ENCODE data around the gene AUTS2. TPM values are rescaled to one million over a fixed set of nuclear protein-coding genes. Genes with fewer than 3 reads are reported as not detected.
"Not testable (repeated sequence)": the region's sequence is repeated elsewhere in the genome, so short reads cannot be mapped to it uniquely, and the experiment has no call there.

The AUTS2 gene
- total RNA-seq, 1 donor from 2014 or later = 2.1 TPM

DNA sequence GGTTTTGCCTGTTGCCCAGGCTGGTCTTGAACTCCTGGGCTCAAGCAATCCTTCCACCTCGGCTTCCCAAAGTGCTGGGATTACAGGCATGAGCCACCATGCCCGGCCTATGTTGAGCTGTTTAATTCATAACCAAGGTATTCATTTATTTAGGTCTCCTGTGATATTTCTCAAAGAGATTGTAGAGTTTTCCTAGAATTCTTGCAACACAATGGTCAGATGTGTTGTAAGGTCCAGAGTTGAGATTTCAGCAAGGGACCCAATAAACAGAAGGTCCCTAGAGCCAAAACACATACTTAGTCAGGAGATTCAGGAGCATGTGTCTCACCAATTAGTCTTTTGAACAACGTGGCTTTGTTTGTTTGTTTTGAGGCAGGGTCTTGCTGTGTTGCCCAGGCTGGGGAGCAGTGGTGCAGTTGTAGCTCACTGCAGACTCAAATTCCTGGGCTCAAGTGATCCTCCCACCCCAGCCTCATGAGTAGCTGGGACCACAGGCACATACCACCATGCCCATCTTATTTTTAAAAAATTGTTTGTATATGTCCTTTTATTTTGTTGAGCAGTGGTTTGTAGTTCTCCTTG, 1212.4 kb downstream of the AUTS2 start:
- DNase-seq = no peak
- Mint-ChIP-seq H3K4me1 (no peaks in the 10 kb centered on the region), H3K4me3 (no peak overlapping the region), H3K27ac (no peak overlapping the region), H3K36me3 (ENCODE audit: low read depth) (no peaks in the 10 kb centered on the region), H3K27me3 (no peaks in the 10 kb centered on the region), H3K9me3 (peaks cover 3% of the 10 kb centered on the region)
- intact Hi-C loops (cut with micrococcal nuclease) = no loop called here

DNA sequence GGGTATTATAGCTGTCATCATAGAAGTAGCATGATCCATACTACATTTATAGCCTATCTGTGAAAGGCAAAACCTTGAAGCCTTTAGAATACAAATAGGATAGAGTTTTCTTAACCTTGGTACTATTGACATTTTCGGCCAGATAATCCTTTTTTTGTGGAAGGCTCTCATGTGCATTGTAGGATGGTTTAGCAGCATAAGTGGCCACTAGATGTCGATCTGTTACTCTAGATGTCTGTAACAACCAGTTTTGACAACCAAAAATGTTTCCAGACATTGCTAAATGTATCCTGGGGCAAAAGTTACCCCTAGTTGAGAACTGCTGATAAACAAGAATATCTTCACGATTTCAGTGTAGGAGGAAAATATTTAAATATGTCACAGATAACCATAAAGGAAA, 1214.2 kb downstream of the AUTS2 start:
- no peak for DNase-seq
- intact Hi-C loops (cut with micrococcal nuclease) = no loop called here
- no peaks in the 10 kb centered on the region for H3K9me3 Mint-ChIP-seq
- no peaks in the 10 kb centered on the region for H3K4me1 Mint-ChIP-seq
- no peaks in the 10 kb centered on the region for H3K27me3 Mint-ChIP-seq
- no peak overlapping the region for H3K4me3 Mint-ChIP-seq
- no peaks in the 10 kb centered on the region for H3K36me3 Mint-ChIP-seq (ENCODE audit: low read depth)
- H3K27ac Mint-ChIP-seq = no peak overlapping the region

DNA sequence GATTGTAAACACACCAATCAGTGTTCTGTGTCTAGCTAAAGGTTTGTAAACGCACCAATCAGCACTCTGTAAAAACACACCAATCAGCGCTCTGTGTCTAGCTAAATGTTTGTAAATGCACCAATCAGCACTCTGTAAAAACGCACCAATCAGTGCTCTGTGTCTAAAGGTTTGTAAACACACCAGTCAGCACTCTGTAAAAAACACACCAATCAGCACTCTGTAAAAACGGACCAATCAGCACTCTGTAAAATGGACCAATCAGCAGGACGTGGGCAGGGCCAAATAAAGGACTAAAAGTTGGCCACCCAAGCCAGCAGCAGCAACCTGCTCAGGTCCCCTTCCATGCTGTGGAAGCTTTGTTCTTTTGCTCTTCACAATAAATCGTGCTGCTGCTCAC, 1224.2 kb downstream of the AUTS2 start:
- H3K27ac Mint-ChIP-seq; H3K27me3 Mint-ChIP-seq; H3K4me3 Mint-ChIP-seq; intact Hi-C loops (cut with micrococcal nuclease); H3K4me1 Mint-ChIP-seq; H3K36me3 Mint-ChIP-seq (ENCODE audit: low read depth); DNase-seq: not testable (repeated sequence)
- H3K9me3 Mint-ChIP-seq = peaks cover 13% of the 10 kb centered on the region

DNA sequence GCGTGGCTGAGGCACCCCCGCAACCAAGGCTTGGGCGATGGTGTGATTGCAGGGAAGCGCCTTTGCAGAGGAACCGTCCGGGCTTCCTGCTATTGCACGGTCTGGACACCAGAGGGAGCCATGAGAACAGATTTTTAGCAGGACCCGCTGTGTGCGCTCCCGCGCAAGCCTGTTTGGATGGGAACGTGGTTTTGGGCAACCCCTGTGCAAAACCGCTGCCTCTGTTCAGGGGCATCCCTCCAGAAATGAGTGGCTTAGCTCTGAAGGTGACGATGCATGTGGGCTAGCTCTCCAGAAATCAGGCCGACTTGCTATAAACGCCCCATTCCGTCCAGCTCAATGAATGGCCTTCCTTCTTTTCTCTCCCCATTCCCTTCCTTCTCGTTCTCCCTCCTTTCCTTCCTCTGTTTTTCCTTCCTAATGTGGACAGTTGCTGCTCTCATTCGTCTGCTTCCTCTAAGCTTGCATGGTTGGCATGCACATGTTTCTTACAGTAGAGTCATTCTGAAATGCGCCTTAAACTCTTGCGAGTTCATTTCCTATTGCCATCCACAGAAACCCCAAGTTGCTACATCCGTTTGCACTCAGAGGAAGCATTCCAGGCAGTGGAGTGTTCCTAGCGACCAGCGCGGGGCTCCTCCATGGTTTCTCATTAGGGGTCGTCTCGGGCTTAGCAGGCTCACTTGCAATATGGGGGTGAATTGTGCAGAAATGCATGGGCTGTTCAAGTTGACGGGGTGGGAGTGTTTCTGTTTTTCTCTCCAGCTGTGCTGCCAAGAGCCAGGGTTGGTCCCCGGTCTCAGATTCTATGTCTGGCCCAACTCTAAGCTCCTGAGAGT, 1231.2 kb downstream of the AUTS2 start:
- H3K9me3 Mint-ChIP-seq = no peaks in the 10 kb centered on the region
- peaks cover 5% of the 10 kb centered on the region for H3K4me1 Mint-ChIP-seq
- peaks cover 3% of the 10 kb centered on the region for H3K27me3 Mint-ChIP-seq
- peak; percentile 88 for DNase-seq
- no peak overlapping the region for H3K27ac Mint-ChIP-seq
- H3K36me3 Mint-ChIP-seq (ENCODE audit: low read depth) = no peaks in the 10 kb centered on the region
- H3K4me3 Mint-ChIP-seq = peak overlapping the region; percentile 58
- intact Hi-C loops (cut with micrococcal nuclease) = loop anchor here (1.0 kb wide), 1 partner anchor 904 kb away; no protein-coding TSS in a partner anchor

DNA sequence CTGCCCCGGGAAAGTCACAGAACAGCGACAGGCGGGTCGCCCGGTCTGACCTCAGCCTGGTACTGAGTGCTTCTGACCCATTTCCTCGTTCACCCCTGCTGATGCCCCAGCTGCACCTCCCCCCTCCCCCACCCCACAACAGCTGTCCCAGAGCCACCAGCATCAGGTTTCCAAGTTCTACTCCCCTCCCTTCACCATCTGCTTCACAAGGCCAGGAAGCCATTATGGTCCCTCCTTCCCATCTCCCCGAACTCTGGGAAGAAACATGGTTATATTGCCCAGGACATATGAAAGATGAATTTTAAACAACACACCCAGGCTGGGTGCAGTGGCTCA, 1231.8 kb downstream of the AUTS2 start:
- DNase-seq = no peak
- H3K27ac Mint-ChIP-seq = no peak overlapping the region
- H3K27me3 Mint-ChIP-seq = peaks cover 3% of the 10 kb centered on the region
- intact Hi-C loops (cut with micrococcal nuclease) = no loop called here
- H3K9me3 Mint-ChIP-seq = no peaks in the 10 kb centered on the region
- peaks cover 5% of the 10 kb centered on the region for H3K4me1 Mint-ChIP-seq
- no peaks in the 10 kb centered on the region for H3K36me3 Mint-ChIP-seq (ENCODE audit: low read depth)
- H3K4me3 Mint-ChIP-seq = no peak overlapping the region

DNA sequence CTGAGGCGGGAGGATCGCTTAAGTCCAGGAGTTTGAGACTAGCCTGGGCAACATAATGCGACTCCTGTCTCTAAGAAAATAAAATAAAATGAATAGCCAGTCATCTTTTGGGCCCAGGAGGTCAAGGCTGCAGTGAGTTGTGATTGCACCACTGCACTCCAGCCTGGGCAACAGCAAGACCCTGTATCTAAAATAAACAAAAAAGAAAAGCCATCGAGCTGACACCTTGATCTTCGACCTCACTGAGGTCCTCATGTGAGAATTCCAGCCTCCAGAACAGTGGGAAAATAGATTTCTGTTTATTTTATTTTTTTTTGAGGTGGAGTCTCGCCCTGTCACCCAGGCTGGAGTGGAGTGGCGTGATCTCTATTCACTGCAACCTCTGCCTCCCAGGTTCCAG, 1232.2 kb downstream of the AUTS2 start:
- H3K9me3 Mint-ChIP-seq = no peaks in the 10 kb centered on the region
- H3K36me3 Mint-ChIP-seq (ENCODE audit: low read depth) = no peaks in the 10 kb centered on the region
- no peak overlapping the region for H3K4me3 Mint-ChIP-seq
- H3K4me1 Mint-ChIP-seq = peaks cover 5% of the 10 kb centered on the region
- peaks cover 3% of the 10 kb centered on the region for H3K27me3 Mint-ChIP-seq
- intact Hi-C loops (cut with micrococcal nuclease) = no loop called here
- H3K27ac Mint-ChIP-seq = no peak overlapping the region
- DNase-seq = no peak

DNA sequence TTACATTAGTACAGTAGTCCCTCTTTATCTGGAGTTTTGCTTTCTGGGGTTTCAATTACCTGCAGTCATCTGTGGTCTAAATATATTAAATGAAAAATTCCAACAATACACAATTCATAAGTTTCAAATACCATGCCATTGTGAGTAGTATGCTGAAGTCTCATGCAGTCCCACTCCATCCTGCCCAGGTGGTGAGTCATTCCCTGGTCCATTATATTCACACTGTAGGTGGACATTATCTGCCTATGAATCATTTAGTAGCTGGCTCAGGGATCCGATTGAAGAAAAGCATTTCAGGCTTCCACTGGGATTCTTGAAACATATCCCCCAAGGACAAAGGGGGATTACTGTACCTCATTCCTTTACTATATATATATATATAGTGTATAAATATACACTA, 1235.5 kb downstream of the AUTS2 start:
- Mint-ChIP-seq H3K36me3 (ENCODE audit: low read depth) (no peaks in the 10 kb centered on the region), H3K4me1 (peaks cover 5% of the 10 kb centered on the region), H3K4me3 (no peak overlapping the region), H3K9me3 (peaks cover 6% of the 10 kb centered on the region), H3K27ac (no peak overlapping the region), H3K27me3 (peaks cover 3% of the 10 kb centered on the region)
- DNase-seq = no peak
- intact Hi-C loops (cut with micrococcal nuclease) = no loop called here

DNA sequence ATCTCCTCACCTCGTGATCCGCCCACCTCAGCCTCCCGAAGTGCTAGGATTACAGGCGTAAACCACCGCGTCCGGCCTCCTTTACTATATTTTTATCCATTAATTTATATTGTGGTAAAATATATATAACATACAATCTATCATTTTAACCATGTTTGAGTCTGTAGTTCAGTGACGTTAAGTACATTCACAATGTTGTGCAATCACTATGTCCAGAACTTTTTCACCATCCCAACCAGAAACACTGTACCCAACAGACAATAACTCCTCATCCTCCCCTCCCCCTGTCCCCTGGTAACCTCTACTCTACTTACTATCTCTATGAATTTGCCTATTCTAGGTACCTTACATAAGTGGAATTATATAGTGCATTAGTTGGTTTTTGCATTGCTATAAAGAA, 1236.1 kb downstream of the AUTS2 start:
- Mint-ChIP-seq H3K4me3 (no peak overlapping the region), H3K27ac (no peak overlapping the region), H3K4me1 (peaks cover 3% of the 10 kb centered on the region), H3K9me3 (peaks cover 6% of the 10 kb centered on the region), H3K27me3 (peaks cover 3% of the 10 kb centered on the region), H3K36me3 (ENCODE audit: low read depth) (no peaks in the 10 kb centered on the region)
- intact Hi-C loops (cut with micrococcal nuclease) = no loop called here
- DNase-seq = no peak

DNA sequence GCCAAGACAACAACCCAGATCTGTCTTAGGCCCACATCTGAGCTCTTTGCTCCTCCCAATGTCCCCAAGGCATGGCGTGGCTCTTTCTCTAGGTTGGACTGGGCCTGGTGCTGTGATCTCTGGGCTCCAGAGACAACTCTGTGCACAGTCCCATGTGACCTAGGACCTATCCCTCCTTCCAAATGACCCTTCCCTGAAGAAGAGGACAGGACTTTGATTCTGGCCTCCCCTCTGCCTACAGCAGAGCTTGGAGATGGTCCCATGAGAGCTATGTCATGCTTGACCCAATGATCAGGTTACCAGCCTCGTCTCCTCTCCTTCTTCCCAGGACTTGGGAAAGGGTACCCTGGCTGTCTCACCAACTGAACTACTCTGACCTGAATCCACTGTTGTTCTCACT, 1237.4 kb downstream of the AUTS2 start:
- Mint-ChIP-seq H3K9me3 (peaks cover 6% of the 10 kb centered on the region), H3K27ac (no peak overlapping the region), H3K36me3 (ENCODE audit: low read depth) (no peaks in the 10 kb centered on the region), H3K4me1 (no peaks in the 10 kb centered on the region), H3K27me3 (no peaks in the 10 kb centered on the region), H3K4me3 (no peak overlapping the region)
- no peak for DNase-seq
- intact Hi-C loops (cut with micrococcal nuclease) = no loop called here

DNA sequence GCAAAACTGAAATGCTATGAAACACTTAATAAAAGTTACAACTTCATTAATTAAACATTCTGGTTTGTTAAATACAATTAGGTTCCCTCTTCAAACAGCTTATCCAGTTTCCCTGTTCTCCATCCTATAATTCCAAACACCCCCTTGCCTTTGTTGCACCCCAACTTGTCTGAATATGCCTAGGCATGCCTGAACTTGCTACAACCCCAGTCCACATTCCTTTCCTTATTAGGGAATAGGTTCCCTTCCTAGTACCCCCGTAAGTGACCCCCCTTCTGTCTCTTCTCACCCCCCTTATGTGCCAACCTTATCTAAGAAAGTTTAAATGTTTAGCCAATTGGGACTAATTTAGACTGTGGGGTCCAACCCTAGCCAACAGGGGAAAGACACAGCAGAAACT, 1238.0 kb downstream of the AUTS2 start:
- Mint-ChIP-seq H3K27ac (no peak overlapping the region), H3K4me3 (no peak overlapping the region)
- no peak for DNase-seq

DNA sequence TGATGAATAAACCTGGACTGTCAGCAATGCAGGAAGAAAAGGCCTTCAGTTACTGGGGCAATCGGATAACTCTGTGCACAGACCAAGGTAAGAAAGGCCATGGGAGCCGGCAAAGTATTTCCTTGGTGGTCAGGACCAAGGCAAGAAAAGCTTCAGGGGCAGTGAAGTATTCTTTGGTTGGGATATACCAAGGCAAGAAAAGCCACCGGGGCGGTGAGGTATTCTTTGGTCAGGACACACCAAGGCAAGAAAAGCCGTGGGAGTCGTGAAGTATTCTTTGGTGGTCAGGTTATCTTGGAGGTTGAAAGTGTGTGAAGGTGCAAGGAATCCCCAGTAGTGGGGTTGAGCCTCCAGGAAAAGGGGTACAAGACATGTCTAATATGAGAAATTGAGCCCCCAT, 1238.7 kb downstream of the AUTS2 start:
- DNase-seq = no peak

More for the DNA sequence above, 1238.0 kb downstream of the AUTS2 start:
- no peaks in the 10 kb centered on the region for H3K27me3 Mint-ChIP-seq
- no peaks in the 10 kb centered on the region for H3K4me1 Mint-ChIP-seq
- H3K36me3 Mint-ChIP-seq (ENCODE audit: low read depth) = no peaks in the 10 kb centered on the region
- H3K9me3 Mint-ChIP-seq = peaks cover 6% of the 10 kb centered on the region
- intact Hi-C loops (cut with micrococcal nuclease) = no loop called here

DNA sequence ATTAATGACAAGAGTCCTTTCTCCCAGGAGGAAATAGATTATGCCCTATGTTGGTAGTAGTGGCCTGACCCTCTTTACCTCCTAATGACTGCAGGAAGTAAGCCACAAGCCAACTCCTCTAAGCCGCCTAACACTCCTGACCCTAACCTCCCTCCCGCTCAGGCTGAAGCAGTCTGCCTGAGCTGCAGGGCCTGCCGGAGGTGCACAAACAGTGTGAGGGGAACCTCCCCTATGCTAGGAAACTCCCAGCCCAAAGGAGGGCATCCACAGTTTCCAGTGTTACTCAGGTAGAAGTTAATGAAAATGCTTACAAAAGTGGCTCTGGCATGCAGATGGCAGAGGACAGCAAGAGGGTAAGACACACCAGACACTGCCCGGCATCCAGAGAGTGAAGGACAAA, 1239.3 kb downstream of the AUTS2 start:
- Mint-ChIP-seq H3K4me3 (no peak overlapping the region), H3K36me3 (ENCODE audit: low read depth) (no peaks in the 10 kb centered on the region), H3K27ac (no peak overlapping the region), H3K4me1 (no peaks in the 10 kb centered on the region), H3K9me3 (peaks cover 15% of the 10 kb centered on the region), H3K27me3 (no peaks in the 10 kb centered on the region)
- no peak for DNase-seq
- intact Hi-C loops (cut with micrococcal nuclease) = no loop called here

More for the DNA sequence above, 1238.7 kb downstream of the AUTS2 start:
- Mint-ChIP-seq H3K4me1 (no peaks in the 10 kb centered on the region), H3K27ac (no peak overlapping the region), H3K36me3 (ENCODE audit: low read depth) (no peaks in the 10 kb centered on the region), H3K9me3 (peaks cover 9% of the 10 kb centered on the region), H3K27me3 (no peaks in the 10 kb centered on the region), H3K4me3 (no peak overlapping the region)
- intact Hi-C loops (cut with micrococcal nuclease) = no loop called here

DNA sequence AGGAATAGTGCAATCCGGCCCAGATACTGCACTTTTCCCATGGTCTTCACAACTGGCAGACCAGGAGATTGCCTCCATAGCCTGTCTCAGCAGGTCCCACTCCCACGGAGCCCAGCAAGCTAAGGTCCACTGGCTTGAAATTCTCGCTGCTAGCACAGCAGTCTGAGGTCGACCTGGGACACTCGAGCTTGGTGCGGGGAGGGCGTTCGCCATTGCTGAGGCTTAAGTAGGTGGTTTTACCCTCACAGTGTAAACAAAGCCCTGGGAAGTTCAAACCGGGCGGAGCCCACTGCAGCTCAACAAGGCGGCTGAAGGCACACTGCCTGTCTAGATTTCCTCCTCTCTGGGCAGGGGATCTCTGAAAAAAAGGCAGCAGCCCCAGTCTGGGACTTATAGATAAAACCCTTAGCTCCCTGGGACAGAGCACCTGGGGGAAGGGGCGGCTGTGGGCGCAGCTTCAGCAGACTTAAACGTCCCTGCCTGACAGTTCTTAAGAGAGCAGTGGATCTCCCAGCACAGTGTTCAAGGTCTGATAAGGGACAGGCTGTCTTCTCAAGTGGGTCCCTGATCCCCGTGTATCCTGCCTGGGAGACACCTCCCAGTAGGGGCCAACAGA, 1240.1 kb downstream of the AUTS2 start:
- Mint-ChIP-seq H3K27ac (no peak overlapping the region), H3K9me3 (peaks cover 17% of the 10 kb centered on the region), H3K4me1 (no peaks in the 10 kb centered on the region), H3K36me3 (ENCODE audit: low read depth) (no peaks in the 10 kb centered on the region), H3K27me3 (no peaks in the 10 kb centered on the region), H3K4me3 (no peak overlapping the region)
- no peak for DNase-seq
- intact Hi-C loops (cut with micrococcal nuclease) = no loop called here

Measured in activated CD4-positive, alpha-beta T cell treated with anti-CD3 and anti-CD28 coated beads, Interleukin-2, amount 10 ng/mL, durations not matched to agents 24 days and 14 days (primary cell).